GM21515 (cell line): Measurements from ENCODE around the gene BCAR1.
"Not testable (repeated sequence)": the region's sequence is repeated elsewhere in the genome, so short reads cannot be mapped to it uniquely, and the experiment has no call there.

Experiments used
- ATAC-seq: cut with Tn5 transposase; IDR thresholded peaks from one replicate; pipeline ENCODE4 v1.9.1; 2021; ENCODE audit not compliant: unreplicated experiment

Gene BCAR1

GRCh38 chr16:75205961-75206748 lies 45.3 kb downstream of the BCAR1 start:
- not testable (repeated sequence) for ATAC-seq

DNA sequence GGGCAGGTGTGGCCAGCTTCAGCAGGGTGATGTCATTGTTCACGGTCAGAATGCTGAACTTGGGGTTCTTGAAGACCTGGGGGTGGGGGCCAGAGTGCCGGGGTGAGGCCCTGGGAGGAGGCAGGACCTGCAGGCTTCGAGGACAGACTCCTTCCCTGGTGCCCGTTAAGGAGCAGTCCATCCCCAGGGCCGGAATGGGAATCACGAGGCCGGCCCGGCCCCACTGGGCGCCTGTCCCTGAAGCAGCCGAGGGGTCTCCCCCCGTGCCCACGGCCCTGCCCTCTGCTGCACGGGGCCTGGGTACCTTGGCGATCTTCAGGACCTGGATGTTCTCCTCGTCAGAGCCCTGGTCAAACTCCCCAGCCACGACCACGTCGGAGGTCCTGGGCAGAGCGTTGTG lies 46.0 kb downstream of the BCAR1 start:
- ATAC-seq = not testable (repeated sequence)

DNA sequence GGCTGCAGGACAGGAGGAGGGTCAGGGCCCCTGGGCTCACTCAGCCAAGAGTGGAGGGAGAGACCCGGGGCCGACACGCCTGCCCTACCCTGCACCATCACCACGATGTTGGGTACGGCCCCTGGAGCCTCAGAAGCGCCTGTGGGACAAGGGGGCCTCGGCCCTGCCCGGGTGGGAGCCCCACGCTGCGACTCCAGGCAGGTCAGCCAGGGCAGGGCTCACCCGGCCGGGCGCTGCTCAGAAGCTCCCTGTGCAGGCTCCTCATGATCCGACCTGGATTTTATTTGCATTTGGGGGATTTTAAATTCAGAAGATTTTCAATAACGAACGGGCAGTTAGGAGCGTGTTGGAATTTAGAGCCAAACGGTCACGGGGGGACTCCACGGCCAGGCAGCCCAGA lies 46.5 kb downstream of the BCAR1 start:
- ATAC-seq = not testable (repeated sequence)

GRCh38 chr16:75204410-75204758 lies 47.0 kb downstream of the BCAR1 start:
- no peak for ATAC-seq

DNA sequence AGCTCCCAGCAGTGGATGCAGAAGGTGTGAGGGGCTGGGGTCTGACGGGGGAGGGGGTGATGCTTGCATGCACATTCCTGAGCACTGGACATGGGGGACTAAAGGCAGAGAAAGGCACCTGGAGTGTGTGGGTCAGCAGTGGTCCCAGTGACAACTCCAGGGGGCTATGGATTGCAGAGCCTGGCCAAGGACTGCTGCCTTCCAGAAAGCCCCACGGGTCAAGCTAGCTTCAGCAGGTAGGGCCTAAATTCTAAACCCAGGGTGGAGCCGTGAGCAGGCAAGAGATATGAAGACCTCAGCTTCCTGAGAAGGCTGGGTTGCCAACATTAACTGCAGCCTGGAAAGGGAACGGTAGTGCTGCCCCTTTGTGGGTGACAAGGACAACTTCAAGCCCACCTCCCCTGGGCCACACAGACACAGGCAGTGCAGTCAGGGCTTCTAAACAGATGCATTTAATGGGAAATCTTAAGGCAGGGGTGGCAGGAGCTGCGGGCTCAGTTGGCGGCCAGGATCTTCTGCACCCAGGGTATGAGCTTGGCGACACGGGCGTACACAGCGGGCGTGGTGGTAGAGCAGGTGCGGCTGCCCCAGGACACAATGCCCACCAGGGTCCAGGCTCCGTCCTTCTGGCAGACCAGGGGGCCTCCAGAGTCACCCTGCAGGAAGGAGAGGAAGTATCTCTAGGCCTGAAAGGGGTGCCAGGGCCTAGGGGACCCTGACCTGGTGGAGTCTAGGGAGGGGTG lies 47.6 kb downstream of the BCAR1 start:
- no peak for ATAC-seq

DNA sequence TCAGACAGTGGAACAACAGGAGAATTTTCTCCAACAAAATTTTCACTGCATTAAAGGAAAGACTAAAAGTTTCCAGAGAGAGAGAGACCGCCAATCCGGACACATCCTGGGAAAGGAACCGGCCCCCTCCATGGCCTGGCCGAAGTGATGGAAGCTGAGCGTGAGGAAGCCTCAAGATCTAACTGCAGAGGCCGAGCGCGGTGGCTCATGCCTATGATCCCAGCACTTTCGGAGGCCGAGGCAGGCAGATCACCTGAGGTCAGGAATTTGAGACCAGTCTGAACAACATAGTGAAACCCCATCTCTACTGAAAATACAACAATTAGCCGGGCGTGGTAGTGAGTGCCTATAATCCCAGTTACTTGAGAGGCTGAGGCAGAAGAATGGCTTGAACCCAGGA lies 48.3 kb downstream of the BCAR1 start:
- ATAC-seq = no peak

GRCh38 chr16:75202069-75202590 lies 49.3 kb downstream of the BCAR1 start:
- ATAC-seq = no peak

DNA sequence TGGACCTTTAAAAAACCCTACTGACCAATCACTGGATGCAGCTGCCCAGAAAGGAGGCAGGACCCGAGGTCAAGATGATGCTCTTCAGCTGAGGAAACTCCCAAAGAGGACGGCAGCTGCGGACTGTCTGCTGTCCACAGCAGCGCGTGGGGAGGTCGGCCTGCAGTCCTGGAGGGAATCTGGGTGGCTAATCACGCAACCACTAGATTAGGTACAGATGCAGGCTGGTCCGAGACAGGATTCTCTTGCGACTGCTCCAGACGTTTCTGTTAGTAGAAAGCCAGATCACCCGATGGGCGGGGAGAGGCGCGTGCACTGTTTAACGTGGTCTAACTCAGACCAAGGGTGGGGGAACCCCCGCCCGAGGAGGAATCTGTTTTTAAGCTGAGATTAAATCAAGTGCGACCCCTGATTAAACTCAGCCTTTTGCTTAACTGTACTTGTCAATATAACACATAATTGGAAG lies 53.3 kb downstream of the BCAR1 start:
- no peak for ATAC-seq

GRCh38 chr16:75197522-75198134 lies 53.8 kb downstream of the BCAR1 start:
- ATAC-seq = no peak

DNA sequence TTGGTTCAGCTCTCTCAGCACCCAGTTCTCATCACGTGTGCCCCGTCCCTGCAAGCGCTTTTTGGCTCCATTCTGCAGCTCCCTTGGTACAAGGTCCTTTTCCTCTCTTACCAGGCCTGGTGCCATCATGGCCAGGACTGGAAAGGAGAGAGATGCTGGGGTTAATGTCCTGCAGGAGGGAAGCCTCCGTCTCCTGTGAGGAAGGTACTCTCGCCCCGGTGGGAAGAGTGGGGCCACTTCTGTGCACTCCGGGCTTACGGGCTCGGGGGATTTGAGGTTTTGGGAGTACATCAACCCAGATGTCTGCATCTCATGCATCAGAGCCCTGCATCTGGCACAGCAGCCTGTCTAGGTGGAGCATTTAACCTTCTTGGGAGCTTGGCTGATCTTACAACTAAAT lies 54.6 kb downstream of the BCAR1 start:
- no peak for ATAC-seq

GRCh38 chr16:75195811-75196790 lies 55.3 kb downstream of the BCAR1 start:
- ATAC-seq = no peak

GRCh38 chr16:75193730-75194444 lies 57.5 kb downstream of the BCAR1 start:
- no peak for ATAC-seq

DNA sequence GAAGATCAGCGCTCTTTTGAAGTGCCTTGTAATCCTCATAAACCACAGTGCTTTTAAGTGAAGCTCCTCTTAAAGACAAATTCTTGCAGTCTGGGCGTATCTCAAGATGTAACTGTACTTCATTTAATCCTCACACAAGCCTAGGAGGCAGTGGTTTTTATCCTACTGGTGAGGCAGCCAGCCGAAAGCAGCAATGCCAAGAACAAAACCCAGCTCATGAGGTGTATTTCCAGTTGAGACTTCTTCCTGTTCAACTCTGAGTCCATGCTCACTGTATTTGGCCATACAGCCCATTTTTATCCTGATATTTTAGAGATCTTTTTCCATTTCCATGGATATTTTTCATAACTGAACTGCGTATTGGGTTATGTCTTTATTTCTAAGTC lies 58.2 kb downstream of the BCAR1 start:
- no peak for ATAC-seq

DNA sequence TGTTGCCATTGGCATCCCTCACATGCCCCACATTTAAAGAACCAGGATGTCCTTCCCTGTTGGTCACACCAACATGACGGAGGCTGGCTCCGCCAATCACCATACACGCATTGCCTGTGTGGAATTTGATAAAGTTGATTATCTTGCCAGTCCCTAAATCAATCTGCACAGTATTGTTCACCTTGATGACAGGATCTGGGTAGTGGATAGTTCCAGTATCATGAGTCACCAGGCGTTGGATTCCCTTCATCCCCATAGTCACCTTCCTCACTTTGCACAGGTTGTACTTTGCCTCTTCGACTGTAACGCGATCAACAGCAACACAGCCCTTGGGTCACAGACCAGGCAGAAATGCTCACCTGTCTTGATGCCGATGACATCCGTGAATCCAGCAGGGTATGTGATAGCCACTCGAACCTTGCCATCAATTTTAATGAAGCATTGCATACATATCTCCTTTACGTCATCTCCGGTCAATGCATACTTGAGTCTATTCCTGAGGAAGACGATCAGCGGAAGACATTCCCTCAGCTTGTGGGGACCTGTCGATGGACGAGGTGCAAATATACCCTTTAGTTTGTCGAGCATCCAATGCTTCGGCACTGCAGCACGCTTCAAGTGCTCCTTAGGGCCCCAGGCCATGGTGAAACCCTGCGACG lies 58.7 kb downstream of the BCAR1 start:
- ATAC-seq = no peak

DNA sequence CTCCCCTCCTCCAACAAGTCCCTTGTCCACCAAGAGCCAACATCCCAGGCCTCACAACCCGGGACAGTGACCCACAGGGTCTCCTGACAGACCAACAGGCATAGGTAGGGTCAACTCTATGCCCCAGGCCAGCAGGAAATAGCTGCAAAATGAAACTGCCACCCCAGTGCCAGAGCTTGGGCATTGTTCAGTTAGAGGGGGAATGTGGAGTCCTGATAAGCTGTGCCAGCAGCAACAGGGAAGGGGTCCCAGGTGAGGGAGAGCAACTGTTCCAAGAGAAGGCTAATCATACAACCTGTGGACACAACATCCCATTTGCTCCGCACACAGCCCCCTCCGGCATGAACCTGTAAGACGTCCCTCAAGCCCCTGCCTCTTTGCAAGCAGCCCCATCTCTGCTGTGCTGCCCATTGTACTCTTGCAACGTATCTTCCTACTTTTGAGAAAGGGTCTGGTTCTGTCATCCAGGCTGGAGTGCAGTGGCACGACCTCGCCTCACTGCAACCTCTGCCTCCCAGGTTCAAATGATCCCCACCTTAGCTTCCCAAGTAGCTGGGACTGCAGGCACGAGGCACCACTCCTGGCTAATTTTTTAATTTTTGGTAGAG lies 61.7 kb downstream of the BCAR1 start:
- no peak for ATAC-seq

GRCh38 chr16:75188832-75189477 lies 62.5 kb downstream of the BCAR1 start:
- no peak for ATAC-seq

DNA sequence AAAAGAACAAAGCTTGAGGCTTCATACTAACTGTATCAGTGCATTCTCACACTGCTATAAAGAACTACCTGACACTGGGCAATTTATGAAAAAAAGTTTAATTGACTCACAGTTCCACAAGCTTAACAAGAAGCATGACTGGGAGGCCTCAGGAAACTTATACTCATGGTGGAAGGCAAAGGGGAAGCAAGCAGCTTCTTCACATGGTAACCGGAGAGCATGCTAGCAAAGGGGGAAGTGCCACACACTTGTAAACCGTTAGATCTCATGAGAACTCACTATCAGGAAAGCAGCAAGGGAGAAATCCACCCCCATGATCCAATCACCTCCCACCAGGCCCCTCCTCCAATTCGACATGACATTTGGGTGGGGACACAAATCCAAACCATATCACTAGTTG lies 69.8 kb downstream of the BCAR1 start:
- no peak for ATAC-seq

GRCh38 chr16:75179208-75179607 lies 72.2 kb downstream of the BCAR1 start:
- ATAC-seq = no peak
